Ectodermal cell (in vitro differentiated cells): ENCODE measurements around the gene FLACC1.
"Not testable (repeated sequence)": the region's sequence is repeated elsewhere in the genome, so short reads cannot be mapped to it uniquely, and the experiment has no call there.

Source experiments
- H3K27ac ChIP-seq: 2 replicates; pipeline ENCODE4 v1.7.0; 2013; ENCODE audit warnings: mild to moderate bottlenecking, low read depth, low read length; ENCODE audit not compliant: insufficient read depth, poor library complexity, severe bottlenecking
- H3K27me3 ChIP-seq: 2 replicates; pipeline ENCODE4 v1.7.0; 2013; ENCODE audit warnings: mild to moderate bottlenecking, low read length; ENCODE audit not compliant: insufficient read depth, control insufficient read depth, poor library complexity, severe bottlenecking
- H3K36me3 ChIP-seq: one replicate; pipeline ENCODE4 v1.7.0; 2013; ENCODE audit warnings: low read length; ENCODE audit not compliant: control insufficient read depth, insufficient read depth
- H3K4me1 ChIP-seq: one replicate; pipeline ENCODE4 v1.7.0; 2013; ENCODE audit warnings: low read length; ENCODE audit not compliant: control insufficient read depth, insufficient read depth
- H3K4me3 ChIP-seq: 2 replicates; pipeline ENCODE4 v1.7.0; 2013; ENCODE audit warnings: low read depth, low read length, control low read depth; ENCODE audit not compliant: insufficient read depth
- H3K9me3 ChIP-seq: 2 replicates; pipeline ENCODE4 v1.7.0; 2013; ENCODE audit warnings: mild to moderate bottlenecking, low read length, moderate library complexity; ENCODE audit not compliant: control insufficient read depth
- WGBS, 2 experiments: methylation state at CpG; one replicate each; pipeline ENCODE4 v1.1.7; 2013; ENCODE audit warnings: missing lambda C conversion rate in 2 of 2; 5-methylcytosine and 5-hydroxymethylcytosine counted together

The FLACC1 gene

GRCh38 chr2:201322772-201323171 lies 34.4 kb downstream of the FLACC1 start:
- H3K4me3 ChIP-seq = no peak overlapping the region
- H3K27ac ChIP-seq = no peak overlapping the region
- H3K27me3 ChIP-seq = no peaks in the 10 kb centered on the region
- H3K4me1 ChIP-seq = no peaks in the 10 kb centered on the region
- no peaks in the 10 kb centered on the region for H3K9me3 ChIP-seq
- no peaks in the 10 kb centered on the region for H3K36me3 ChIP-seq

GRCh38 chr2:201320701-201321100 lies 36.4 kb downstream of the FLACC1 start:
- no peak overlapping the region for H3K27ac ChIP-seq
- H3K36me3 ChIP-seq = no peaks in the 10 kb centered on the region
- no peaks in the 10 kb centered on the region for H3K9me3 ChIP-seq
- WGBS, 2 experiments = 94 to 97% methylated on average over 4 of the region's 4 CpGs
- H3K4me3 ChIP-seq = no peak overlapping the region
- no peaks in the 10 kb centered on the region for H3K27me3 ChIP-seq
- no peaks in the 10 kb centered on the region for H3K4me1 ChIP-seq

- H3K27me3 ChIP-seq = no peaks in the 10 kb centered on the region
- H3K27ac ChIP-seq = no peak overlapping the region
- H3K9me3 ChIP-seq = no peaks in the 10 kb centered on the region
- H3K4me1 ChIP-seq = no peaks in the 10 kb centered on the region
- H3K36me3 ChIP-seq = no peaks in the 10 kb centered on the region
- 90 to 92% methylated on average over 4 of the region's 4 CpGs for WGBS, 2 experiments
- no peak overlapping the region for H3K4me3 ChIP-seq
Measured at GRCh38 chr2:201320257-201320656, 36.9 kb downstream of the FLACC1 start.

GRCh38 chr2:201319511-201319910 lies 37.6 kb downstream of the FLACC1 start:
- no peaks in the 10 kb centered on the region for H3K4me1 ChIP-seq
- no peaks in the 10 kb centered on the region for H3K9me3 ChIP-seq
- 75% methylated on average over 2 of the region's 2 CpGs for WGBS, 2 experiments

GRCh38 chr2:201313362-201313761 lies 43.8 kb downstream of the FLACC1 start:
- H3K4me3 ChIP-seq = no peak overlapping the region
- no peak overlapping the region for H3K27ac ChIP-seq
- no peaks in the 10 kb centered on the region for H3K36me3 ChIP-seq
- WGBS, 2 experiments = 85 to 88% methylated on average over 5 of the region's 5 CpGs
- no peaks in the 10 kb centered on the region for H3K27me3 ChIP-seq
- no peaks in the 10 kb centered on the region for H3K9me3 ChIP-seq
- H3K4me1 ChIP-seq = no peaks in the 10 kb centered on the region

More at GRCh38 chr2:201319511-201319910, 37.6 kb downstream of the FLACC1 start:
- no peaks in the 10 kb centered on the region for H3K36me3 ChIP-seq
- no peak overlapping the region for H3K27ac ChIP-seq
- no peak overlapping the region for H3K4me3 ChIP-seq
- H3K27me3 ChIP-seq = no peaks in the 10 kb centered on the region

- H3K4me3 ChIP-seq = no peak overlapping the region
- no peaks in the 10 kb centered on the region for H3K4me1 ChIP-seq
- H3K9me3 ChIP-seq = no peaks in the 10 kb centered on the region
- 92 to 95% methylated on average over 3 of the region's 3 CpGs for WGBS, 2 experiments
- no peaks in the 10 kb centered on the region for H3K36me3 ChIP-seq
- H3K27me3 ChIP-seq = no peaks in the 10 kb centered on the region
- H3K27ac ChIP-seq = no peak overlapping the region
Measured at GRCh38 chr2:201308914-201309313, 48.2 kb downstream of the FLACC1 start.

- Histone ChIP-seq H3K36me3 (no peaks in the 10 kb centered on the region), H3K4me1 (no peaks in the 10 kb centered on the region), H3K9me3 (no peaks in the 10 kb centered on the region), H3K27me3 (no peaks in the 10 kb centered on the region), H3K4me3 (no peak overlapping the region), H3K27ac (no peak overlapping the region)
- WGBS, 2 experiments = 94 to 95% methylated on average over 3 of the region's 3 CpGs
Measured at GRCh38 chr2:201307876-201308275, 49.3 kb downstream of the FLACC1 start.

- not testable (repeated sequence) for H3K4me1 ChIP-seq, H3K27ac ChIP-seq, H3K9me3 ChIP-seq, H3K27me3 ChIP-seq, H3K4me3 ChIP-seq, H3K36me3 ChIP-seq
- 92 to 95% methylated on average over 11 of the region's 11 CpGs for WGBS, 2 experiments
Measured at GRCh38 chr2:201299929-201300328, 57.2 kb downstream of the FLACC1 start.

- no peaks in the 10 kb centered on the region for H3K4me1 ChIP-seq
- H3K36me3 ChIP-seq = no peaks in the 10 kb centered on the region
- no peaks in the 10 kb centered on the region for H3K27me3 ChIP-seq
- no peak overlapping the region for H3K27ac ChIP-seq
- no peak overlapping the region for H3K4me3 ChIP-seq
- H3K9me3 ChIP-seq = no peaks in the 10 kb centered on the region
- WGBS, 2 experiments = 85 to 90% methylated on average over 3 of the region's 3 CpGs
Measured at GRCh38 chr2:201298462-201299052, 58.6 kb downstream of the FLACC1 start.

- not testable (repeated sequence) for H3K9me3 ChIP-seq, H3K27ac ChIP-seq, H3K36me3 ChIP-seq, H3K27me3 ChIP-seq, H3K4me1 ChIP-seq, H3K4me3 ChIP-seq
- WGBS, 2 experiments = 94% methylated on average over 15 of the region's 15 CpGs
Measured at GRCh38 chr2:201290457-201291148, 66.5 kb downstream of the FLACC1 start.
